ENCODE measurements around the gene OR2T3.
"Not testable (repeated sequence)": the region's sequence is repeated elsewhere in the genome, so short reads cannot be mapped to it uniquely, and the experiment has no call there.

DNA sequence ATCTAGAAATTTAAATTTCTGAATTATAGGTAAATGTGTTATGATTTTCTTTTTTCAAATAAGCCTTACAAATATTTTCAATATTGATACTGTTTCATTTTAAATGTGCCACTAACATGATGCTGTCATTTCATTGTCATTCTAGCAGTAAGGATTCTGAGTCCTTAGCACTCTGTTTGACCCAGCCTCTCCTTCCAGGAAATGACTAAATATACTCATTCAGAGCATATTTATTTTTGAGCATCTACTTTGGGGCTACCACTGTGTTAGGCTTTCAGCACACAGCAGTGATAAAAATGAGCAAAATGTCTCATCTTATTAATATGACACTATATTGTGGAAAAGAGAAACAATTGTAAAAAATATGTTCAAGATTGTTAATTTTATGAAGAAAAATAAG, 37.1 kb downstream of the OR2T3 start:
- TF ChIP-seq, protein P1, sequence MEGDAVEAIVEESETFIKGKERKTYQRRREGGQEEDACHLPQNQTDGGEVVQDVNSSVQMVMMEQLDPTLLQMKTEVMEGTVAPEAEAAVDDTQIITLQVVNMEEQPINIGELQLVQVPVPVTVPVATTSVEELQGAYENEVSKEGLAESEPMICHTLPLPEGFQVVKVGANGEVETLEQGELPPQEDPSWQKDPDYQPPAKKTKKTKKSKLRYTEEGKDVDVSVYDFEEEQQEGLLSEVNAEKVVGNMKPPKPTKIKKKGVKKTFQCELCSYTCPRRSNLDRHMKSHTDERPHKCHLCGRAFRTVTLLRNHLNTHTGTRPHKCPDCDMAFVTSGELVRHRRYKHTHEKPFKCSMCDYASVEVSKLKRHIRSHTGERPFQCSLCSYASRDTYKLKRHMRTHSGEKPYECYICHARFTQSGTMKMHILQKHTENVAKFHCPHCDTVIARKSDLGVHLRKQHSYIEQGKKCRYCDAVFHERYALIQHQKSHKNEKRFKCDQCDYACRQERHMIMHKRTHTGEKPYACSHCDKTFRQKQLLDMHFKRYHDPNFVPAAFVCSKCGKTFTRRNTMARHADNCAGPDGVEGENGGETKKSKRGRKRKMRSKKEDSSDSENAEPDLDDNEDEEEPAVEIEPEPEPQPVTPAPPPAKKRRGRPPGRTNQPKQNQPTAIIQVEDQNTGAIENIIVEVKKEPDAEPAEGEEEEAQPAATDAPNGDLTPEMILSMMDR (IDR thresholded peaks at IDR 0.05) = not testable (repeated sequence)
- not testable (repeated sequence) for TF ChIP-seq POLR2A (IDR thresholded peaks at IDR 0.05)

Measured in Peyer's patch (tissue), 4 donors.